SW 1271 (cell line): ENCODE data around the gene ANKRD44.
A peak's percentile ranks its signal among the peaks of the same experiment; 100 is the strongest.
"Not testable (repeated sequence)": the region's sequence is repeated elsewhere in the genome, so short reads cannot be mapped to it uniquely, and the experiment has no call there.

ENCODE experiments used
- DNase-seq, 2 experiments: peaks; one replicate each; lab custom pipeline; 2025; lab: John Stamatoyannopoulos, UW

The ANKRD44 gene

GRCh38 chr2:197030090-197030489 is 280.5 kb downstream of the ANKRD44 start:
- DNase-seq: no peak

GRCh38 chr2:197028633-197029032 is 281.9 kb downstream of the ANKRD44 start:
- no peak for DNase-seq

GRCh38 chr2:197028230-197028629 is 282.4 kb downstream of the ANKRD44 start:
- DNase-seq: peak; percentile 72 to 84

GRCh38 chr2:197024206-197024605 is 286.4 kb downstream of the ANKRD44 start:
- no peak for DNase-seq

- DNase-seq: not testable (repeated sequence)
Measured at GRCh38 chr2:197020921-197021320, 289.7 kb downstream of the ANKRD44 start.

- DNase-seq: no peak
Measured at GRCh38 chr2:197013098-197013497, 297.5 kb downstream of the ANKRD44 start.

- peak in 1 of 2 experiments; percentile 65 for DNase-seq
Measured at GRCh38 chr2:197011801-197012641, 298.6 kb downstream of the ANKRD44 start.

GRCh38 chr2:197011021-197011417 is 299.6 kb downstream of the ANKRD44 start:
- no peak for DNase-seq

GRCh38 chr2:197010200-197011020 is 300.2 kb downstream of the ANKRD44 start:
- no peak for DNase-seq

GRCh38 chr2:197008741-197009341 is 301.7 kb downstream of the ANKRD44 start:
- not testable (repeated sequence) for DNase-seq

GRCh38 chr2:197007716-197008628 is 302.6 kb downstream of the ANKRD44 start:
- no peak for DNase-seq

GRCh38 chr2:197001921-197002320 is 308.7 kb downstream of the ANKRD44 start:
- DNase-seq: no peak

GRCh38 chr2:196995757-196996314 is 314.7 kb downstream of the ANKRD44 start:
- no peak for DNase-seq

GRCh38 chr2:196994764-196995163 is 315.8 kb downstream of the ANKRD44 start:
- DNase-seq: no peak

GRCh38 chr2:196993617-196994016 is 317.0 kb downstream of the ANKRD44 start:
- no peak for DNase-seq

GRCh38 chr2:196992466-196992865 is 318.1 kb downstream of the ANKRD44 start:
- DNase-seq: no peak

- DNase-seq: no peak
Measured at GRCh38 chr2:196990788-196991461, 319.7 kb downstream of the ANKRD44 start.

- DNase-seq: no peak
Measured at GRCh38 chr2:196990092-196990491, 320.5 kb downstream of the ANKRD44 start.

GRCh38 chr2:196989496-196989895 is 321.1 kb downstream of the ANKRD44 start:
- no peak for DNase-seq

- no peak for DNase-seq
Measured at GRCh38 chr2:196988639-196989038, 321.9 kb downstream of the ANKRD44 start.
